HG03159 (cell line): Measurements from ENCODE around the gene RGS6.

Experiments used
- ATAC-seq: cut with Tn5 transposase; IDR thresholded peaks from one replicate; pipeline ENCODE4 v1.9.1; 2021; ENCODE audit warnings: mild to moderate bottlenecking, moderate library complexity; ENCODE audit not compliant: unreplicated experiment

RGS6 gene

DNA sequence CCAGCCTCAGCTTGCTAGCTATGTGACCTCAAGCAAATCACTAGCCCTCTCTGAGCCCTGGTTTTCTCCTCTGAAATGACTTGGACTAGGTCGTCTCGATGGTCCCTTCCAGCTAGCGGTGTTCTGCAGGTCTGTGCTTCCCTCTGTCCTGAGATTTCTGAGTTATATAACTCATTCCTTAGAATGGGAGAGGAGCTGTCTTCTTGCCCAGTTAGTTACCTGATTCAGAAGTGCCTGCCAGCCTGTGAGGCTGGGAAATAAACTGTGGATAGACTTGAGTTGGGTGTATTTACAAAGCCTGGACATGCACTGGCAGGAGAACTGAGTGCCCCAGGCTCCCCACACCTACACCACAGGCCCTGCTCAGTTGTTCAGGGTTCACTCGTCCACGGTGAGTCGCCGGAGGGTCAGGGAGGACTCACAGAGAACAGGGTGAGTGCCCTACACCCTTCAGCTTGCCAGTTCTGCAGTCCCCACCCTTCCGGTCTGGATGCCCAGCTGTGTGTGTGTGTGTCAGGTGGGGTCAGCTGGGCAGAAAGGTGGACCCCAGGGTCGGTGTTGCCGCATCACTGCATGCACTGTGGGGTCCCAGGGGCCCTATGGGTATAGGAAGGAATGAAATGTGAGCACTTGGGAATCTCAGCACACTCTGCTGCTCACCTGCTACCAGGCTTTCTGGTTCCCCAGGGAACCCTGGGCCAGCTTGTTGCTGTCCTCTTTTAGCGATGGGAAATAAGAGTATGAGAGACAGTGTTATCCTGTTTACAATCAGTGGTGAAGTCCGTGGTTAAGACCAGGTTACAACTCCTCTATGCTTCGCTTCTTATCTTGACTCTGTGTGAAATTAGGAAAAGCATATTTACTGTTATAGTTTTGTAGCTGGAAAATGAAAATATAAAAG is 613.4 kb downstream of the RGS6 start:
- no peak for ATAC-seq

DNA sequence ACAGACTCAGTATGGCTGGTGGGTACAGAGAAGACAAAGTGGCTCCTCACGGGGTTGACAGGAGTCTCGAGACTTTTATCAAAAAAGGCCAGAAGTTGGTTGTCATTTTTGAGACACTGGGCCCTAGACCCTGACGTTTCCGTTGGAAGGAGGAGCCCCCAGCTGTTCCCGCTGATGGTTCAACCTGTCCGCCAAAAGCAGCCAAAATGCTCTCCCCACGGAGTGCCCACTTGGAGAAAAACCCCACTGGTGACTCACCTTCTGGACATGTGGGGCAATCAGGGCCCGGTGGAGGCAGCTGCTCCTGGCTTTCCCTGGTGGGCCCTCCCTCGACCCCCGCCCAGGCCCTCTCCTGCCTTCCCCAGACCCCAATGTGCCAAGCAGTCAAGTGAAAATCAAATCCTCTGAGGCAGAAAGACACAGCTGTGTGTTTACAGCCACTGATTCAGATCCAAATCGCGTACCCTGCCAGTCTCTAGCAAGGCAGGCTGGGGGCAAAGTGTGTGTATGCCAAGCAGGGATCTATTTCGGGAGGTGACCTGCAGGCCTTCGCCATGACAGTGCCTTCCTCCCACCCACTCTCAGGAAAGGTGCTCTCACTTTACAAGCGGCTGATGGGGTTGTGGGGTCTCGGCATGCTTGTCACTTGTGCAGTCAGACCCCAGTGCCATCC is 614.3 kb downstream of the RGS6 start:
- no peak for ATAC-seq

DNA sequence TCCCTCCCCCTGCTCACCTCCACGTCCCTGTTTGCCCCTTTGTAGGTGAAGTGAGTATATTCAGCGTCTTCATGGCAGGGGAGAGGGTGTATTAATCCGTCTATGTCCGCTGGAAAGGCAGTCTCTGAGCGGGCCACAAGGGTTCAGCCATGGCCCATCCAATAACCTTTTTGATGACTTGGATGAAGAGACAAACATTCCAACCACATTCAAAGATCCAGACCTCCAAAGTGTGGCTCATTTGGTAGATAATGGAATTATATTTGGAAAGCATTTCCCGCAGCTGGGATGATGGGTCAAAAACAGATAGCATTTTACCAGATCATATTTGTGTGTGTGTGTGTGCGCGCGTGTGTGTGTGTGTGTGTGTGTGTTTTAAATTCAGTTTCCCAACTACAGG is 615.8 kb downstream of the RGS6 start:
- no peak for ATAC-seq

DNA sequence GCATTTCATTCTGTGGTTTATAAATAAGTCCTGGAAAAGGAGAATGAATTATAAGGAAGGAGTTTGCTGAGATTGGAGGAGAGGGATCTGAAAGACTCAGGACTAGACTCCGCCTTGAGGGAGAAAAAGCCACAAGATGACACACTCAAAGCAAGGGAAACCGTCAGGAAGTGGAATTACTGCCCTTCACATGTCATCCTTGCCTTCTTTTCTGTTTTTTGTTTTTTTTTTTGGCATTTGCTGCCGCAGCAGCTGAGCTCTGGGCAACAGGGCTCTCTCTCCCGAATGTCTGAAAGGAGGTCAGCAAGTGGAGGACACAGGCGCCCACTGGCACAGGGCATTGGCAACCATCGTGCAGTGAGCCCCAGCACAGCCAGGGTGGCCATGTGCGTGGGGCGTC is 616.8 kb downstream of the RGS6 start:
- no peak for ATAC-seq

DNA sequence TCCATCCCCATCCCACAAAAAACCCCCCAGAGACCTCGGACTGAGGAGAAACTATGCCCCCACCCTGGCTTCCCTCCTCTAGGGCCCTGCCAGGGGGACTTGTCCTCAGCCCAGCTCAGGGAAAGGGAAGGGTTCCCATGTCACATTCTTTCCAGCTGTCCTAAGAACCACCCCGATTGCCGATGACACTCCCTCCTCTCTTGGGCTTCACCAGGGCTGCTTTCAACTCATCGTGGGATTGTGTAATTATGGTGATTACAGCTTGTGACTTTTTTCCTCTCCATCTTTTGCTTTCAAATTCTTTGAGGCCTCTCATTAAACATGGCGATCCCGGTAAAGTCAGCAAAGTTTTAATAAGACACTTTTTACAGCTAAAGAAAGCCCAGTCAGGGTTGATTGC is 617.6 kb downstream of the RGS6 start:
- no peak for ATAC-seq

DNA sequence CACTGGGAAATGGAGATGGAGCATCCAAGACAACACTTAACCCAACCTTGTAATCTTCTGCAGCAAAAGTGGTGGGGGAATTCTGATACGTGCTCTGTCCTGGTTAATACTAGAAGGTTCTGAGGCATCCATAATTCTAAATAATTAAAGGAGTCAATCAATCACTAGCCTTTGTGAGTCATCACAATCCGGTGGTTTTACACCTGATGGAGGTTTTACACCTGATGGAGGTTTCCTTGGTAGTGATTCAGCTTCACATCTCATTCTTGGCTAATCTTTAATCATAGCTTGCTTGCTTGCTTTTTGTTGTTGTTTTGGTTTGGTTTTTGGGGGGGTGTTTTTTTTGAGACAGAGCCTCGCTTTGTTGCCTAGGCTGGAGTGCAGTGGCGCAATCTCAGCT is 618.3 kb downstream of the RGS6 start:
- no peak for ATAC-seq

DNA sequence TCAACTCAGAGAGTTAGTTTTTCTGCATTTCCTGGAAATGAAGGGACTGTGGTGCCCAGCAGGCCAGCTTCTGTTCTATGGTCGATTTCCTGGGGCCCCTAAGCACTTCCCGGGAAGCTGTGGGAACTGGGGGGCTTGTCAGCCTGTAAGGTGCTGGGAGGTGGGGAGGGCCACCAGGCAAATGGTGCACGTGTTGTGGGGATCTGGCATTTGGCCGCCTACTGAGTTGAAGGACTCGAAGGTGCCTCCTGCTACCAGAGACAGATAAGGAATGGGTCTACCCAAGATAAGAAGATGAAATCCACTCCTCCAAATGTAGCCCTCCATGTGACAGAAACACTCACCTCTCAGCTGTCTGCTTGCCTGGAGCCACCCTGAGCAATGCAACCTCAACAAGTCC is 620.0 kb downstream of the RGS6 start:
- ATAC-seq: no peak

DNA sequence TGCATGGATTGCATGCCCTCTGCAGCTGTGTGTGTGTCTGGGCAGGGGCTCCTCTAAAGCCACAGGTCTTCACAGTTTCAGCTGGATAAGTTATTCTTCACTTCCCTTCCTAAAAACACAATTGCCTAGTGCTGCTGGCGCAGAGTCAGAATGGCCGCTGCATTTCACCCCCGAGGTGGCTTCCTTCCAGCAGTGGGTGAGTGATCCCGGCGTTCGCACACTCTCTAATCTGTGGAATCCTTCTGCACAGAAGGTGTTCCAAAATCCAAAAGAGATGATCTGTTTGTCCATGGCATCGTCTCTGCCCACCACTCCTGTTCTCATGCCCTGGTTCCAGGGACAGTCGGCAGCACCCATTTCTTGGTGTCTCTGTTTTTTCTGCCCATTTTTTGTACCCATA is 620.9 kb downstream of the RGS6 start:
- no peak for ATAC-seq

DNA sequence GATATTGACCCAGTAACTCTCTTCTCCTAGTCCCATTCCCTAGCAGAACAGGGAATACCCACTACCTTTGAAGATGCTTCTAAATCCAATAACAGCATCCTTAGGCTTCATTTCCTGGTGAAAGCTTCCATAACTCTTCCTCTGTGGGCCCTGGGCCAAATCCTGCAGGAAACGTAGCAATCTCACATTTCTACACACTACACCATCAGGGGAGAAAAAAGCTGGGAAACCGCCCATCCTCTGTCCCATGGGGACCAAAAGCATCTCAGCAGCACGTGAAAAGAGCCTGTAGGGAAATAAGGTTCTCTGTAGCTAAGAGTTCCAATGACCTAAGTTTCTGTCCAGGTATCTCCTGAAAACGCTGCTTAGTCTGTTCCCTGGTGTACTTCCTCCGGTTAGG is 621.4 kb downstream of the RGS6 start:
- ATAC-seq: no peak

DNA sequence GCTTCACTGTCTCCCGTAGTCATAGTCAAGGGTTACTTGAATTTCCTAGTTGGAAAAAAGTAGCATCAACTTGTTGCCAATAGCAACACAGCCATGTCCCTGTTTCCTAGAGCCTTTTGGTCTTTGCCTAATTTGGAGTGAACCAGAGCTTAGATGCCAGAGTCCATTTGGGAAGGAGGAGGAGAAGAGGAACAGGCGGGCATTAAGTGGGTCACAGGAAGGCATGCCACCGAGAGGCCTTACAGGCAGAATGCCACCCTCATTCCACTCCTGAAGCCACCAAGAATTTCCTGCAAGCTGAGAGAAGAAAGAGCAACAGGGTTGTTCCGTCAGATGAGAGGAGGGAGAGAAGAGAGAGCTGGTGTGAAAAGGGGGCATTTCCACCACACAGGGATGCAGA is 622.2 kb downstream of the RGS6 start:
- ATAC-seq: no peak

DNA sequence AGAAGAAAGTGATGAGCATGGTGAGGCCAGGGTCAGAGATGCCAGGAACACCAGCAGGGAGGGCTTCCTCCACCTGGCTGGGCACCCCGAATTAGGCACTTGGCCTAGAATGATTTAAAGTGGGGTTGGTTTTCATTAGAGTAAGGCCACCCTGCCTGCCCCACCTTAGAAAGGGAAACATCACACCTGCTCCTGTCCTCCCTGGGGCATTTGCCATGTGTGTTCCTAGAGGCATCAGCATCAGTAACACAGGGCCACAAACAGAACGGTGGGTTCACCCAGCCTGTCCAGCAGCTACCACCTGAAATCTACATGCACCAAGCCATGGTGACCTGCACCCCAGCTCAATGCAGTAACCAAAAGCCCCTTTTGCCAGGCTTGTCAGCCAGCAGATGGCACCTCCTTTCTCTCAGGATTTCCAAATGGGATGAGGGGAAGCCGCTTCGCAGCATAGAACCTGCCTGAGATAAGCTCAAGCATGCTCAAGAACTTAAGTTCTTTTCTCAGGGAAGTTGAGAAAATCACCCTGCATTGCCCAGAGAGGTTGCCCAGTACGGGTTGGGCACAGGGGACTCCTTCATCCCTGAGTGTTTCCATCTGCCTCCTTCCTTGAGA is 622.9 kb downstream of the RGS6 start:
- no peak for ATAC-seq

DNA sequence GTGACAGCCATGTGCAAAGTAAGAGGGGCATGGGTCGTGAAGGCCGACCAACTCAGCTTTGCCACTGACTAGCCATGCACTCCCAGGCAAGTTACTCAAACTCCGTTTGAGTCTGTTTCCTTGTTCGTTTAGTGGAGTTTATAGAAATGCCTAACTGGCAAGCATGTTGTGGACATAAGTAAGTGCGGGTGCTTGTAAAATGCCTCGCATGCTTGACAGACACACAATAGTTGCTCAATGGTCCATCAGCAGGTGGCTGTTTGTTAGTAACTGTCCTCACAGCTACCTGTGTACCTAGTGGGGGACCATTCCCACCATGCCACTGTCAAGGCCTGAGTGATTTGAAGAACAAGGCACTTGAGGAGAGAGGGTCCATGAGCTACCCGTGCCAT is 623.4 kb downstream of the RGS6 start:
- ATAC-seq: no peak

DNA sequence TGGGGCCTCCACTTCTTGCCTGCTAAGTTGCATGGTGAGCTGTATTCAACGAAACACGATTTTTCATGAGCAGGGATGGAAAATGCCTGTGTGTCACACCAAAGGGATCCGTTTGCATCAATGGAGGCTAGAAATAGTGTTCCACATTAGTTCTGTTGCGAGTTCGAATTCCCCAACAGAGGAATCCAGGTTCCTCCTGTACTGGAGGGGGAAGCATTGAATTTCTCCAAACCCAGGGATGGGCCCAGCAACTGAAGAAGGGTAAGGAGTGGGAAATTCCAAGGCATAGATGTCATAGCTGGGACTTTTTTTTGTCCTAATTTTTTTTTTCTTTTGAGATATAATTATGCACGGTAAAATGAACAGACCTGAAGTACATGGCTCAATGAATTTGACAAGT is 625.4 kb downstream of the RGS6 start:
- ATAC-seq: no peak

DNA sequence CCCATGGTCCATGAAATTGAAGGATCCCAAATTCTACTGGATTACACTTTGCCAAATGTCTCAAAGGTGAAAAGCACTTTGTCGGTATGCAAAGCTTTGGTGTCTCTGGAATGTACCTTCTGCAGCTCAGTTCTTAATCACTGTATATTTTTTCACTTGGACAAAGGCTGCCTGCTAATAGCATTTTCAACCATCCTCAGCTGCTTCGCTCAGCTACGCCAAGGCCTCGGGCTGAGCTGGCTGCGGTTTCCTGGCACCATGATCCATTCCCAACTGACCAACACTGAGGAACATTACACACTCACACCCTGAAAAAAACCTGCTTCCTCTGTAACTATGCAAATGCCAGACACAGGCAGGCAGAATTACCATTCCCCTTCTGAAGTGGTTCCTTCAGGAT is 626.5 kb downstream of the RGS6 start:
- ATAC-seq: no peak

DNA sequence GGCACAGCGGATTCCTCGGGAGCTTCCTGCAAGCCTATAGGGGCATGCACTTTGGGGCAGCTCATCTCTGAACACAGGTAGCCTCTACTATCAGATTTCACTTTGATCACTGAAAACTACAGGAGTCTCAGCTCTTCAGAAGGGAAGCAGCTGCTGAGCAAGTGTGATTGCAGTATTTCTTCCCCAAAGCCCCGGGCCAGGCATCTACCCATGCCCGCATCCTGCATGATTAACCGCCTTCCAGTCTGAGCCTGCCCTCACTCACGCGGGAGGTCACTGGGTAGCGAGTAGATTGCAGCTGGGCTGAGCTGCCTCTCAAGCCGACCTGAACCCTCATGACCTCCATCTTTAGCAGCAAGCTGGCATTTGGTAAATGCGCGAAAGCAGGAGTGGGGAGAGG is 627.0 kb downstream of the RGS6 start:
- no peak for ATAC-seq

DNA sequence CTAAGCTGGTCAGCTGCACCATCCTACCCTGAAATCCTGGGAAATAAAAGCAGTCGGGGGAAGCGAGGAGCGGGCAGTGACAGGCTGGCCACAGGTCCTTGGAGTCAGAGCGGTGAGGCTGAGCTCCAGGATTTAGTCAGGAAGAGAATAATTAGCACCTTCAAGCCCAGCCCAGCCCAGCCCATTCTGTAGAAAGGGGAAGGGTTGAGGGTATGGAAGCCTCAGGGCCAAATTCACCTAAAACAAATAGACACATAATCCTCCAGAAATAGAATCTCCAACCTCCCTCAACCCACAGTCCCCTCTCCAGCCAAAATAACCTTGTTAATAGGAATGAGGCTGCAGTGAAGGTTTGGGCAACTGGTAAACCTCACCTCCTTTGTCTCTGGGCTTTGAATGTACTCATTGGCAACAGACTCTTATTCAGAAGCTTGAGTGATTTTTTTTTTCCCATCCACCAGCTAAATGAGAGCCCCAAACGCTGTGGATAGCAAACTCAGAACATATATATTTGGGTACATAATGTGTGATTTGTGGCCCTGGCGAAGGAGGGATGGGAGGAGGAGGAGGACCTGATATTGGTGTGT is 627.5 kb downstream of the RGS6 start:
- ATAC-seq: no peak

DNA sequence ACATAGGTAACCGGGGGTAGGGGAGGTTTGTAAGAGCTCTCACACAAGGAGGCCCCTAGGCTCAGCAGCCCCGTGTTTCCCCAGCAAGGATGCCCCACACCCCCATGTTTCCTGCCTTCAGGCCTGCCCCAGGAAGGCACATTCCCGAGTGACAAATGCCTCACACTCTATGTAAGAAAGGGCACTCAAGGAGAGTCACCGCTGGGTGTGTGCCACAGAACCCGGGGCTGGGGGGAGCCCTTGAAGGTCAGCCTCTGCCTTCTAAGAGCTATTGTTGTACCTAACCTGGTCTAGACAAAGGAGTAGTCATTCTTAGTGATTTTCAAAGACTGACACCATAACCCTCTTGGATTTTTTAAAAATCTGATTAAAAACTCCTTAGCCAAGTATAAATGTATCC is 628.1 kb downstream of the RGS6 start:
- ATAC-seq: no peak

DNA sequence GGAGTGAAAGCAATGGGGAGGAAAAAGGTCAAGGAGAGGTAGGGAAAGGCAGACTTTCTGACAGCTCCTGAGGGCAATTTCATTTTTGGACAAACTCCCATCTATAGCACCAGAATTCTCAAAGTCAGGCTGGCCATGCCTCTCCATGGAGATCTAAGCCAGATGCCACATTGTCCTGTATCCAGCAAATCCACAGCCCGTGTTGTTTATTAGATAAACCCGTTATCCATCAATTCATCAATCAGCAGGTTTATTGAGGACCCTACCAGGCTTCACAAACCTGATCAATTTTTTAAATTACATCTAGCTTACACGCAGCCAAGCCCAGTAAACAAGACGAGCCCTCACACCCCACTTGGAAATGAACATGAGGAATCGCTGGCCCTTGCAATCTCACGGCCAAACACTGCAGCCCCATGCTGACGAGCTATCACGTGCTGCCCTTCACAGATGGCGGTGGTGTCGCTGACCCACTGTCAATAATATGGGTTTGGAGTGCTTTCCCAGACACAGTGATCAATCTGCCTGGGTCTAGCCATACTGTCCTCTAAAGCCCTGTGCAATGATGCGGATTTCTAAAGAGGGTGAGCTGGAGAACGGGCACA is 628.8 kb downstream of the RGS6 start:
- ATAC-seq: no peak

DNA sequence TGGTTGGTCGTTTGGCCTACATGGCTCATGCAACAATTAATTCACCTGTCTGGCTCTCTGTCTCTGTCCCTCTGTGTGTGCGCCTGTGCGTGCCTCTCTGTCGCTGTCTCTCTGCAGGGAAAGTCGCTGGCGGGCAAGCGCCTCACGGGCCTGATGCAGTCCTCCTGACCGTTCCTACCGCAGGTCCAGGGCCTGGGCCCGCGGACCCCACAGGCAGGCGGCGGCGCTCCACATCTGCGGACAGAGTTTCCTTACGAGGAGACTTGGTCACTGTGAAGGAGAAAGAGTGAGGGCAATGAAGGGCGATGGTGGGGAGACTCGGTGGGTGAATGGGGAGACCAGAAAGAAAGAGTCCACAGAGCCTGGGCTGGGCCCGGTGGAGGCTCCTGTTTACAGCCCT is 630.1 kb downstream of the RGS6 start:
- no peak for ATAC-seq

DNA sequence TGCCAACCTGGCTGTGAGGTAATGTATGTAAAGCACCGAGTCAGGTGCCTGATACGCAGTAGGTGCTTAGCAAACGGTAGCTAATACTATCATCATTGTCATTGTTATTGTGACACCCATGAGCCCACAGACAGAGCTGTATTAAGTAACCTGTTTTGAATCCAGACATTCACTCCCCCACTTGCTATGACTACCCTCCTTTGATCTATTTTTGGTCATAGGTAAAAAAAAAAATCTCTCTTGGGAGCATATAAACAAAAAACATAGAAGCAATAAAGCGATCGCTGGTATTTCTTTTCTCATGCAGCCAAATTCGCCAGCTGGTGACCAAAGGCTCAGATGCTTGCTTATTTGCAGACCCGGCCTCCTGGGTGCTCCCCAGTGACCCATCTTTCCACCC is 631.4 kb downstream of the RGS6 start:
- no peak for ATAC-seq

DNA sequence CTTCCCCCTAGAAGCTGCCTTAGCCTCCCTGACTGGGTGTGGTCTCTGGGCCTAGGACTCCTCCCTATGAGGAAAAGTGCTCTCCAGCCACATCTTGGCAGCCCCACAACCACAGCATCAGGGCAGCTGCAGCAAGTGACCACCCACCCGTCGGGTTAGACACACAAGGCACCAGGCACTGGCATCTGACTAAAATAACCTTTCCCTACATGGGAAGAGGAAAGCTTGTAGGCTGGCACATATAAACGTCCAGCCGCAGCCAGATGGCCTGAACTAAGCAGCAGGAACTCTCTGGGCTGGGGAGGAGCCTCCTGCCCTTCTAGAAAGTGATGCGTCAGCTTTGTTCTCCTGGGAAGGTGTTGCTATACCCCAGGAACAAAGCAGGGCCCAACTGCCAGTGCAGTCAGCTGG is 632.9 kb downstream of the RGS6 start:
- ATAC-seq: no peak
